ENCODE measurements around the gene H1-8.

H1-8 gene

DNA sequence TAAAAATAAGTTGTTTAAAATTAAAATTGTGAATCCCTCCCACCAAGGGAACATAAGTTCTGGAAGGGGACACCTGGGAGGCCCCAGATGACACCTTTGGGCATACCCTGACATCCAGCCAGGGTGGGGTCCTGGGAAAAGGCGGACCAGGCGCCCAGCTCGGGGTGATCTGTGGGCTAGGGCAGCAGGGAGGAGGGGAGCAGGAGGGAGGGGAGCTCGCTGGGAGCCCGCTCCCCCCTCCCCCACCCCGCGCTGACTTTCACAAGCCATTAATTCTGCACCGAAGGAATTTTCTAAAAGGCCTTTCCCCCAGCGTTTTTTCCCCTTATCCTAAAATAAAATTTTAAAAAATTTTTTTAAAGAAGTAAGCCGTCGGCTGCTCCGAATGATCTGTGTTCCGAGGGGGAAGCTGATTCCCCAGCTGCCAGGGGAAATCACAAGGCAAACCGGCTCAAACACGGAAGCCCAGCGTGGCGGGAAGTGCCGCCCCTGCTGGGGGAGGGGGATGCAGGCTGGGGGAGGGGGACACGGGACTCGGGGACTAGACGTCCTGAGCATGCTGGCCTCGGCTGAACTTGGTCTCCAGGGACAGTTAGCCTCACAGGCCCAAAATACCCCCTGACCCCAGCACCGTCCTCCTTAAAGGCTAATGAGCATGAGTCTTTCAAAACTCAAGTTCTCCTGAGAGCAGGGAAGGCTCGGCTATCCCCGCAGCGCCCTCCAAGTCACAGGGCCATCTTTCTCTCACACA lies 49.6 kb downstream of the H1-8 start:
- TF ChIP-seq CTCF (conservative IDR thresholded peaks at IDR 0.05; ENCODE audit: control insufficient read depth, insufficient read depth, low read depth, low read length), result no peak
- DNase-seq (ENCODE audit: low read depth), result peak; percentile 58
- H3K4me3 ChIP-seq (ENCODE audit: control insufficient read depth, low read depth, low read length), result no peak overlapping the region

GRCh38 chr3:129593230-129593594 lies 50.2 kb downstream of the H1-8 start:
- TF ChIP-seq CTCF (conservative IDR thresholded peaks at IDR 0.05; ENCODE audit: control insufficient read depth, insufficient read depth, low read depth, low read length), result no peak
- no peak for DNase-seq (ENCODE audit: low read depth)
- H3K4me3 ChIP-seq (ENCODE audit: control insufficient read depth, low read depth, low read length), result no peak overlapping the region

DNA sequence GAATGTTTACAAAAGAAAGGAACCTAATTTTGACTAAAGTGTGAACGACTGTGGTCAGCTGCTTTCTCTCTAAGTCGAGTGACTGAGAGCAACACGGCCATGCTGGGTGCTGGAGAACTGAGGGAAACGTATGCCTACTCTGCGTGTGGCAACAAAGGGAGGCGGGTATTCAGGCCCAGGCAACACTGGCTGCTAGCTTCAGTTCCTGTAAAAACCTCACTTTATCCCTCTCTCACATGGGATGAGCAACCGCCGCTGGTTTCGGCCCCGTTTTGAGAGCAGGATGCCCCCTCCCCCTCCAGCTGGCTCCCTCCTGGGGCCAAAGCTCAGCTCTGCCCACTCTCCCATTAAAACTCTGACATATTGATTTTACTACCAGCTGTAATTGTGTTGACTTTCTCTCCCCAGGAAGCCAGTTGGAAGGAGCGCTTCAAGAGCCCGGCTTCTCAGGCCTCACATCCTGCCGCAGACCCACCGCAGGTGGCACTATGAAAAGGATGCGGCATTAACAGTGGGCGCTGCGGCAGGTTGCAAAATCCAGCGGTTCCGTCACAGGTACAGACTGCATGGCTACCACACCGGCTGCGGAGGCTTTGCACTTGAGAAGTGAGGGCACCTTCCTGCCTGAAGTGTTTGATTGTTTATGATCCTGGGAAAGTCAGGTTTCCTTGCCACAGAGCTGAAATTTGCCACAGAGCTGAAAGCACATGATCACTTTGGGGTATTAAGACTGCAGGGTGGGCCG lies 50.8 kb downstream of the H1-8 start:
- DNase-seq (ENCODE audit: low read depth), result no peak
- no peak for TF ChIP-seq CTCF (conservative IDR thresholded peaks at IDR 0.05; ENCODE audit: control insufficient read depth, insufficient read depth, low read depth, low read length)
- no peak overlapping the region for H3K4me3 ChIP-seq (ENCODE audit: control insufficient read depth, low read depth, low read length)

GRCh38 chr3:129594409-129594808 lies 51.4 kb downstream of the H1-8 start:
- H3K4me3 ChIP-seq (ENCODE audit: control insufficient read depth, low read depth, low read length), result no peak overlapping the region

DNA sequence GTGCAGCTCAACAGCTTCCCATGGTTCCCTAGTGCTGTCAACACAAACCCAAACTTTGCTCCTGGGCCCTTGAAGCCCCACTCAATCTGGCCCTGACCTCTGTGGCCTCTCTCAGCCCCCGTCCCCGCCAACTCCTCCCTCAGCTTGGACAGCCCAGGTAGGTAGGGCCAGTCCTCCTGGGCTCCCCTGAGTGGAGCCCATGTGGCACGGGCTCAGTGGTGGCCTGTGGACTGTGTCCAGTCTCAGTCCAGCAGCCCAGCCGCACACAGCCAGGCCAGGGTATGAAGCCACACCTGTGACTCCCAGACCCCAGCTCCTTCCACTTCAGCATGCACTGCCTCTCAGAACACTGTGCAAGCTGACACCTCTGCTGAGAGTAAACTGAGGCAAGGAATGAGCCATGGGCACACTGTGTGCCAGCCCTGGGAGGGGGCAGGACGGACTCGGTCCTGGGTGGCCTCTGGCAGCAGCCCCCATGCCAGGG lies 52.0 kb downstream of the H1-8 start:
- DNase-seq (ENCODE audit: low read depth), result no peak
- H3K4me3 ChIP-seq (ENCODE audit: control insufficient read depth, low read depth, low read length), result no peak overlapping the region
- TF ChIP-seq CTCF (conservative IDR thresholded peaks at IDR 0.05; ENCODE audit: control insufficient read depth, insufficient read depth, low read depth, low read length), result no peak

More at GRCh38 chr3:129594409-129594808, 51.4 kb downstream of the H1-8 start:
- no peak for DNase-seq (ENCODE audit: low read depth)
- TF ChIP-seq CTCF (conservative IDR thresholded peaks at IDR 0.05; ENCODE audit: control insufficient read depth, insufficient read depth, low read depth, low read length), result no peak

DNA sequence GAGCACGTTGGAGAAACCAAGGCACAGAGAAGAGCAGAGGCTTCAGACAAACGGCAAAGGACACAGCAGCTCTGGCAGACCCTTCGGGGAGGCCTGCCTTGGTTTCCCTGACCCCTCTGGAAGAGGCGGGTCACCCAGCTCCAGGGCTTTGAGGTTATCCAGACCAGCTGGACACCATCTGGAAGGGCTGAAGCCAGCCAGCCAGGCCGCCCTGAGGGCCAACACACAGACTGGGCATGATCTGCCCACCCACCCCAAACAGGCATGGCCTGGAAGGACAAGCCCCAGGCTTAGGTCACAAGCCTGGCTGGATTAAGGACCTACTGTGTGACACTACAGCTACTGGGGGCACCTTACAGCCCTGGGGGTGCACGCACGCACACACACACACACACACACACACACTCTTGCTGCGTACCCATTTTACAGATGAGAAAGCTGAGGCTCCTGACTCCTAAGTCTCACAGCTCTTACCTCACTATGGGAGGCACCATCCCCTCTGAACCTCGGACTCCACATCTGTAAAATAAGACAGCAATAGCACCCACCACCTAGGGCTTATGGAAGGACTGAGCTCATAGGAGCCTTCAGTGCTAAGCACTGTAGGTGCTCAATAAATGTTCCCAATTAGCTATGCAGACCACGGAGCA lies 52.7 kb downstream of the H1-8 start:
- no peak for TF ChIP-seq CTCF (conservative IDR thresholded peaks at IDR 0.05; ENCODE audit: control insufficient read depth, insufficient read depth, low read depth, low read length)
- H3K4me3 ChIP-seq (ENCODE audit: control insufficient read depth, low read depth, low read length), result no peak overlapping the region
- no peak for DNase-seq (ENCODE audit: low read depth)
